Body of pancreas (tissue), 4 donors: ENCODE measurements around the gene MRPL43. TPM values are rescaled to one million over a fixed set of nuclear protein-coding genes. Genes with fewer than 3 reads are reported as not detected.

Experiments used
- ATAC-seq: fragments of 150-250 bp; one replicate; pipeline ENCODE4 v1.9.1; 2016
- DNase-seq, 4 donors: peaks; one replicate each; pipeline ENCODE4 v3.0.0-alpha.2; 2019
- H3K27ac ChIP-seq, 4 donors: fragments of 200-600 bp; sonication (generic); 1 replicate in 3 of 4; 2 replicates in 1 of 4; pipeline versions ENCODE4 v1.5.1 to v1.6.1; 2016 to 2019; ENCODE audit warnings: mild to moderate bottlenecking in 1 of 4, mixed read lengths in 1 of 4, moderate library complexity in 1 of 4
- H3K27me3 ChIP-seq, 2 donors: fragments of 200-600 bp; sonication (generic); one replicate each; pipeline ENCODE4 v1.6.0; 2016; ENCODE audit warnings: mild to moderate bottlenecking in 1 of 2
- H3K36me3 ChIP-seq, 2 donors: fragments of 200-600 bp; sonication (generic); replicated peaks in 1 of 2; 2 replicates each; pipeline ENCODE4 v1.5.1; 2016; ENCODE audit warnings: low read depth in 2 of 2; ENCODE audit not compliant: insufficient read depth in 1 of 2
- H3K4me1 ChIP-seq: fragments of 200-600 bp; sonication (generic); one replicate; pipeline ENCODE4 v1.6.0; 2016
- H3K4me3 ChIP-seq, 2 donors: fragments of 200-600 bp; sonication (generic); 1 replicate in 1 of 2; 2 replicates in 1 of 2; pipeline ENCODE4 v1.5.1; 2016 to 2019
- H3K9me3 ChIP-seq, 3 donors: fragments of 200-600 bp; sonication (generic); 1 replicate in 2 of 3; 2 replicates in 1 of 3; pipeline ENCODE4 v1.5.1; 2016
- POLR2A ChIP-seq, 3 donors: fragments of 450-650 bp; IDR thresholded peaks; one replicate each; pipeline ENCODE4 v1.6.1; 2016; ENCODE audit warnings: antibody characterized with exemption in 3 of 3, mild to moderate bottlenecking in 2 of 3
- WGBS, 2 donors: methylation state at CpG; one replicate each; pipeline ENCODE4 v1.1.5; 2017; 5-methylcytosine and 5-hydroxymethylcytosine counted together
- intact Hi-C: fragments of 100-400 bp; cut with DNase I; formaldehyde crosslinking; loops from one replicate; pipeline ENCODE4 v1.15.1; 2023
- microRNA counts, 2 donors: library from miRNA; unstranded; fragments of <30 nt; microRNA quantifications; one replicate each; lab custom pipeline; 2017
- microRNA-seq, 2 donors: library from miRNA; unstranded; fragments of <30 nt; microRNA quantifications; one replicate each; pipeline ENCODE4, GENCODE V29; 2016; ENCODE audit warnings: borderline number of aligned reads in 2 of 2, borderline replicate concordance in 2 of 2
- small RNA-seq: library from RNA; depleted of rRNA; stranded (forward); fragments of <200 nt; gene quantifications from one replicate; pipeline ENCODE3, GENCODE V24; 2016
- total RNA-seq, 2 donors: library from RNA; depleted of rRNA; stranded (reverse); fragments of >200 nt; gene quantifications; one replicate each; pipeline ENCODE4 v1.1.0, GENCODE V29; 2016
- TF ChIP-seq, protein P1 (sequence below), 7 experiments: fragments of 450-650 bp in 4 of 7; fragments of 200-600 bp in 3 of 7; sonication (generic) in 3 of 7; IDR thresholded peaks; one replicate each; pipeline ENCODE4 v1.5.1; 2016 to 2019; ENCODE audit warnings: antibody characterized with exemption in 7 of 7

MRPL43 gene
- total RNA-seq, 2 donors from 2014 or later = 53.7 to 90.5 TPM

DNA sequence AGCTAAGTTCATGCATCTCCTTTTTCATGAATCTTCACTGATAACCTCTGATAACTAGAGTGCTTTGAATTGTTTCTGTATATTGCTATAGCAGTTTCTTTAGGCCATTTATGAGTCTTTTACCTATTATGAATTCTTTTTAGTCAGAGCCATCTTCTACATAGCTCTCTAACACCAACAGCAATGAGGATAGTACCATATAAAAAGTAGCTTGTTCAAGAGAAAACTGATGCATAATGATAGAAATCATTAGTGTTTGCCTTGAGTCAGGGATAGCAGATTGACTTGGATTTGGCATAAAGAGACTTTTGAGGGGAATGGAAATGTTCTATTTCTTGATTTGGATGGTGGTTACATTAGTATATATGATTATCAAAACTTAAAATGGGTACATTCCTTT, 43.8 kb downstream of the MRPL43 start:
- TF ChIP-seq, protein P1, sequence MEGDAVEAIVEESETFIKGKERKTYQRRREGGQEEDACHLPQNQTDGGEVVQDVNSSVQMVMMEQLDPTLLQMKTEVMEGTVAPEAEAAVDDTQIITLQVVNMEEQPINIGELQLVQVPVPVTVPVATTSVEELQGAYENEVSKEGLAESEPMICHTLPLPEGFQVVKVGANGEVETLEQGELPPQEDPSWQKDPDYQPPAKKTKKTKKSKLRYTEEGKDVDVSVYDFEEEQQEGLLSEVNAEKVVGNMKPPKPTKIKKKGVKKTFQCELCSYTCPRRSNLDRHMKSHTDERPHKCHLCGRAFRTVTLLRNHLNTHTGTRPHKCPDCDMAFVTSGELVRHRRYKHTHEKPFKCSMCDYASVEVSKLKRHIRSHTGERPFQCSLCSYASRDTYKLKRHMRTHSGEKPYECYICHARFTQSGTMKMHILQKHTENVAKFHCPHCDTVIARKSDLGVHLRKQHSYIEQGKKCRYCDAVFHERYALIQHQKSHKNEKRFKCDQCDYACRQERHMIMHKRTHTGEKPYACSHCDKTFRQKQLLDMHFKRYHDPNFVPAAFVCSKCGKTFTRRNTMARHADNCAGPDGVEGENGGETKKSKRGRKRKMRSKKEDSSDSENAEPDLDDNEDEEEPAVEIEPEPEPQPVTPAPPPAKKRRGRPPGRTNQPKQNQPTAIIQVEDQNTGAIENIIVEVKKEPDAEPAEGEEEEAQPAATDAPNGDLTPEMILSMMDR (IDR thresholded peaks at IDR 0.05) = no peak
- no peak for TF ChIP-seq POLR2A (IDR thresholded peaks at IDR 0.05)
- Histone ChIP-seq H3K27me3 (no peaks in the 10 kb centered on the region), H3K9me3 (no peaks in the 10 kb centered on the region), H3K36me3 (peaks cover 0 to 36% of the 10 kb centered on the region in 2 donors), H3K4me1 (no peaks in the 10 kb centered on the region), H3K27ac (no peak overlapping the region), H3K4me3 (no peak overlapping the region)
- ATAC-seq (no peak), DNase-seq (no peak)
- intact Hi-C loops = no loop called here

DNA sequence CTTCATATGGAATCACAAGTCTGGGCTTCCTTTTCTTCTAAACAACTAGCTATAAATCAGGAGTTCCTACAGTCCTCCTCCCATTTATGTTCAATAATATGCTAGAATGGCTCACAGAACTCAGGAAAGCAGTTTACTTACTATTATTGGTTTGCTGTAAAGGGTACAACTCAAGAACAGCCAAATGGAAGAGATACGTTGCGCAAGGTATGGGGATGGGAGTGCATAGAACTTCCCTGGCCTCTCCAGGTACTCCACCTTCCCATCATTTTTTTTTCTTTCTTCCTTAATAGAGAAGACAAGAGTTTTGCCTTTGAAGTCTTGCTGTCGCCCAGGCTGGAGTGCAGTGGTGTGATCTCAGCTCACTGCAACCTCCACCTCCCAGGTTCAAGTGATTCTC, 45.1 kb downstream of the MRPL43 start:
- intact Hi-C loops = no loop called here
- no peaks in the 10 kb centered on the region for H3K4me1 ChIP-seq
- peaks cover 4 to 31% of the 10 kb centered on the region in 2 donors for H3K36me3 ChIP-seq
- DNase-seq (no peak), ATAC-seq (no peak)
- no peaks in the 10 kb centered on the region for H3K27me3 ChIP-seq
- no peak overlapping the region for H3K27ac ChIP-seq
- no peak overlapping the region for H3K4me3 ChIP-seq
- WGBS, 2 donors = 93 to 96% methylated on average over 3 of the region's 3 CpGs
- TF ChIP-seq, protein P1 (IDR thresholded peaks at IDR 0.05) = no peak
- TF ChIP-seq POLR2A (IDR thresholded peaks at IDR 0.05) = no peak
- H3K9me3 ChIP-seq = no peaks in the 10 kb centered on the region

- H3K4me3 ChIP-seq = no peak overlapping the region
- intact Hi-C loops = no loop called here
- TF ChIP-seq POLR2A (IDR thresholded peaks at IDR 0.05) = no peak
- TF ChIP-seq, protein P1 (IDR thresholded peaks at IDR 0.05) = no peak
- no peak for ATAC-seq
- no peaks in the 10 kb centered on the region for H3K9me3 ChIP-seq
- no peaks in the 10 kb centered on the region for H3K27me3 ChIP-seq
- no peak overlapping the region for H3K27ac ChIP-seq
- H3K36me3 ChIP-seq = peaks cover 4 to 26% of the 10 kb centered on the region in 2 donors
- no peaks in the 10 kb centered on the region for H3K4me1 ChIP-seq
- DNase-seq = no peak
These were observed 47.4 kb downstream of the MRPL43 start for GRCh38 chr10:100939763-100940344.

MicroRNAs encoded within 50 kb of the gene (microRNA counts, 767-probe panel; counts per million panel counts)
- microRNA hsa-miR-608 (lab: Ali Mortazavi, UCI) = 0 to 736 counts per million in 2 donors

Small RNA genes lying within 50 kb of the gene (microRNA-seq; reads per million reads assigned to microRNA genes)
- 0 reads per million in 2 donors for gene MIR608

Small RNA genes lying within 50 kb of the gene (small RNA-seq; reads per million reads assigned to genes)
- gene MIR608 = not detected

Other genes starting within 250 kb of the MRPL43 start
- under 1 TPM in 1 of 2 donors, not detected in 1; under 0.01 TPM for gene PAX2, start 241.9 kb downstream of the MRPL43 start, total RNA-seq
- gene SLF2, start 74.5 kb downstream of the MRPL43 start, total RNA-seq = 10 to 100 TPM; 16.2 to 26.7 TPM
- 10 to 100 TPM; 10.5 to 12.5 TPM for gene SEMA4G, start 18.0 kb downstream of the MRPL43 start, total RNA-seq
- 1 to 10 TPM; 1.8 to 2.3 TPM for gene TWNK, start within 50 bp of the MRPL43 start, total RNA-seq
- gene LZTS2, start 12.3 kb upstream of the MRPL43 start, total RNA-seq = 10 to 100 TPM; 29.7 to 38.4 TPM
- under 1 TPM; 0.52 to 0.66 TPM for gene PDZD7, start 43.6 kb upstream of the MRPL43 start, total RNA-seq
- gene SFXN3, start 43.7 kb upstream of the MRPL43 start, total RNA-seq = 10 to 100 TPM; 23.4 to 61.7 TPM
- gene KAZALD1, start 74.5 kb upstream of the MRPL43 start, total RNA-seq = 1 to 10 TPM; 1.6 to 1.8 TPM
- under 1 TPM in 1 of 2 donors, not detected in 1; 0.52 TPM for gene TLX1, start 143.8 kb upstream of the MRPL43 start, total RNA-seq
- gene LBX1, start 242.0 kb upstream of the MRPL43 start, total RNA-seq = not detected